ENCODE measurements around the gene DBT.

- TF ChIP-seq POLR2AphosphoS5 (IDR thresholded peaks at IDR 0.05; ENCODE audit: low read depth, low read length), result no peak
- no peak for TF ChIP-seq POLR2A (IDR thresholded peaks at IDR 0.05; ENCODE audit: low read depth, low read length)
Observed at GRCh38 chr1:100178091-100178490, 71.5 kb downstream of the DBT start, which contains the start of gene LRRC39.
